ENCODE measurements around the gene COG4. TPM values are rescaled to one million over a fixed set of nuclear protein-coding genes. Genes with fewer than 3 reads are reported as not detected.
A peak's percentile ranks its signal among the peaks of the same experiment; 100 is the strongest.

COG4 gene
- total RNA-seq, 2 donors from 2014 or later, result 23.1 to 43.8 TPM

DNA sequence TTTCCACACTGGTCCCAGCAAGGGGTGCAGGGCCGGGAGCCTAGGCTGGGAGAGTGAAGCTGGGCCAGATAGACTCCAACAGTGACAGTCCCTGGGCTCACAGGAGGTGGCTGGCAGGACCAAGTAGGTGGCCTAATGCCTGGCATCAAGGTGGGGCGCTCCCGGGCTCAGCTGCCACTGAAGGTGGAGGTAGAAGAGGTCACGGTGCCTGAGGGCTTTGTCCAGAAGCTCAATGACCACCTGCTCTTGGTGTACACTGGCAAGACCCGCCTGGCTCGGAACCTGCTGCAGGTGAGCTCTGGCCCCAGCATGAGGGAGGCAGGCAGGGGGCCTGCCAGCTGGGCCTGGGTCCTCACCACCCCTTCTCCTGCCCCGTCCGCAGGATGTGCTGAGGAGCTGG, 45.2 kb downstream of the COG4 start:
- ATAC-seq (no peak), DNase-seq (no peak)
- no peaks in the 10 kb centered on the region for H3K4me1 ChIP-seq
- TF ChIP-seq, protein P1, sequence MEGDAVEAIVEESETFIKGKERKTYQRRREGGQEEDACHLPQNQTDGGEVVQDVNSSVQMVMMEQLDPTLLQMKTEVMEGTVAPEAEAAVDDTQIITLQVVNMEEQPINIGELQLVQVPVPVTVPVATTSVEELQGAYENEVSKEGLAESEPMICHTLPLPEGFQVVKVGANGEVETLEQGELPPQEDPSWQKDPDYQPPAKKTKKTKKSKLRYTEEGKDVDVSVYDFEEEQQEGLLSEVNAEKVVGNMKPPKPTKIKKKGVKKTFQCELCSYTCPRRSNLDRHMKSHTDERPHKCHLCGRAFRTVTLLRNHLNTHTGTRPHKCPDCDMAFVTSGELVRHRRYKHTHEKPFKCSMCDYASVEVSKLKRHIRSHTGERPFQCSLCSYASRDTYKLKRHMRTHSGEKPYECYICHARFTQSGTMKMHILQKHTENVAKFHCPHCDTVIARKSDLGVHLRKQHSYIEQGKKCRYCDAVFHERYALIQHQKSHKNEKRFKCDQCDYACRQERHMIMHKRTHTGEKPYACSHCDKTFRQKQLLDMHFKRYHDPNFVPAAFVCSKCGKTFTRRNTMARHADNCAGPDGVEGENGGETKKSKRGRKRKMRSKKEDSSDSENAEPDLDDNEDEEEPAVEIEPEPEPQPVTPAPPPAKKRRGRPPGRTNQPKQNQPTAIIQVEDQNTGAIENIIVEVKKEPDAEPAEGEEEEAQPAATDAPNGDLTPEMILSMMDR (IDR thresholded peaks at IDR 0.05), result no peak
- no peak for TF ChIP-seq POLR2A (IDR thresholded peaks at IDR 0.05)
- no peaks in the 10 kb centered on the region for H3K9me3 ChIP-seq
- H3K4me3 ChIP-seq, result no peak overlapping the region
- intact Hi-C loops (cut with DNase I), result no loop called here
- peaks cover 0 to 25% of the 10 kb centered on the region in 2 donors for H3K36me3 ChIP-seq (replicated peaks in 1 of 2; ENCODE audit: insufficient read depth in 1 of 2, low read depth in 2 of 2)
- 70 to 85% methylated on average over 2 to 8 of the region's 8 CpGs for WGBS, 2 donors
- H3K27ac ChIP-seq, result no peak overlapping the region
- no peaks in the 10 kb centered on the region for H3K27me3 ChIP-seq

DNA sequence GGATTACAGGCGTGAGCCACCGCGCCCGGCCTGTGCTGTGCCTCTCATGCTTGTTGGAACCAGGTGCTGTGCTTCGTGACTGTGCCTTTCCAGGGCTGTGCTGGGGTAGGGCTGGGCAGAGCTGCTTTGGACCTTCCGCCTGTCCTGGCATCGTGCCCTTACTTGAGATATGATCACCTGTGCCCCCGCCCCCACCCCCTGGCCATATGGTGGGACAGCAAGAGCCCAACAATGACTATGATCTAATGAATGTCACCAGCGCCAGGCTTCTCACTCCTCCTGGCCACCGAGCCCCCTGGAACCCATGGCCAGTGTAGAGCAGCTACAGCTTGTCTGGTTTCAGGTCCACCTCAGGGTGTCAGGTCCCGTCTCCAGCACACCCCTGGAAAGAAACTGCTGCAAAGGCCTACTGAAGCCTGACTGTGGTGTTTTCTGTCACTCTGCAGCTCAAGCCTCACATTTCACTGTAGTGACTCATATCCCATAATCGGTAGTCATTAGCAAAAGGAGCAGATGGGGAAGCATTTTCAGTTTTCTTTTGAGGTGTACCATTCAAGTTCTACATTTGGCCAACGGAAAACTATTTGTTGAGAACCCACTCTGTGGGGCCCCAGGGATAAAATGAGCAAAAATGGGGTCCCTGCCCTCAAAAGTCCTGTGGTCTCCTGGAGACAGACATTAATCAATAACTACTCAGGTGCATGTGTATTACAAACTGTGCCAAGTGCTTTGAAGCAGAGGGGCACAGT, 46.9 kb downstream of the COG4 start:
- Histone ChIP-seq H3K9me3 (no peaks in the 10 kb centered on the region), H3K4me1 (no peaks in the 10 kb centered on the region), H3K27ac (no peak overlapping the region), H3K36me3 (replicated peaks in 1 of 2; ENCODE audit: insufficient read depth in 1 of 2, low read depth in 2 of 2) (peaks cover 0 to 23% of the 10 kb centered on the region in 2 donors), H3K27me3 (no peaks in the 10 kb centered on the region), H3K4me3 (no peak overlapping the region)
- ATAC-seq (no peak), DNase-seq (peak in 1 of 4 donors; percentile 26)
- 65 to 90% methylated on average over 2 to 11 of the region's 13 CpGs for whole genome bisulfite sequencing, 2 donors
- intact Hi-C loops (cut with DNase I), result no loop called here
- no peak for TF ChIP-seq POLR2A (IDR thresholded peaks at IDR 0.05)
- TF ChIP-seq, protein P1 (IDR thresholded peaks at IDR 0.05), result no peak

DNA sequence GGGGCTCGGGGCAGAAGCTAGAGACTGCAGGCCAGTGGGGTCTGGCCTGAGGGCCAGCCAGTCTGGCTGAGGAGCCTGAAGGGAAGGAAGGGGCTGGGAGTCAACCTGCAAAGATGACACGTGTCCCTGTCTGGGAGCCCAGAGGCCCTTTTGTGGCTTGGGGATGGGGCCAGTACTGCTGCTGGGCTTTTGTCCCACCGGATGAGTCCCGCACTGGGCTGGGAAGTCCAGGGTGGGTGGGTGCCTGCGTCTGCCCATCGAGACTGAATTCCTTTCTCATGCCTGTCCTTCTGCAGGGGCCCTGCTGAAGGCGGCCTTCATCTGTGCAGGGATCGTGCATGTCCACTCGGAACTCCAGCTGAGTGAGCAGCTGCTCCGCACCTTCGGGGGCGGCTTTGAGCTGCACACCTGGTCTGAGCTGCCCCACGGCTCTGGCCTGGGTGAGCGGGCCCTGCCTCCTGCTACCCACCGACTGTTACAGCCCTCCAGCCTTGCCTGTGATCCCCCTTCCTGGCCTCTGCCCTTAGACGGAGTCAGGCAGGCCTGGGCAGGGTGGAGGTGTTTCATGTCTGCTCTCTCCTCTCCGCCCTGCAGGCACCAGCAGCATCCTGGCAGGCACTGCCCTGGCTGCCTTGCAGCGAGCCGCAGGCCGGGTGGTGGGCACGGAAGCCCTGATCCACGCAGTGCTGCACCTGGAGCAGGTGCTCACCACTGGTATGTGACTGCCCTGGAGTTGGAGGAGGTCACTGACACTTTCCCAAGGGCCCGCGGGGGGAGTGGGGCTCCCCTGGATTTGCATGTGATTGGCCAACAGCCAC, 48.1 kb downstream of the COG4 start:
- TF ChIP-seq, protein P1 (IDR thresholded peaks at IDR 0.05), result no peak
- TF ChIP-seq POLR2A (IDR thresholded peaks at IDR 0.05), result no peak
- DNase-seq, result no peak
- H3K27me3 ChIP-seq, result no peaks in the 10 kb centered on the region
- 92% methylated on average over 9 to 24 of the region's 24 CpGs for WGBS, 2 donors
- intact Hi-C loops (cut with DNase I), result no loop called here
- H3K4me1 ChIP-seq, result no peaks in the 10 kb centered on the region
- no peak overlapping the region for H3K27ac ChIP-seq
- H3K36me3 ChIP-seq (replicated peaks in 1 of 2; ENCODE audit: insufficient read depth in 1 of 2, low read depth in 2 of 2), result peaks cover 0 to 13% of the 10 kb centered on the region in 2 donors
- H3K4me3 ChIP-seq, result no peak overlapping the region
- no peaks in the 10 kb centered on the region for H3K9me3 ChIP-seq
- ATAC-seq, result no peak

DNA sequence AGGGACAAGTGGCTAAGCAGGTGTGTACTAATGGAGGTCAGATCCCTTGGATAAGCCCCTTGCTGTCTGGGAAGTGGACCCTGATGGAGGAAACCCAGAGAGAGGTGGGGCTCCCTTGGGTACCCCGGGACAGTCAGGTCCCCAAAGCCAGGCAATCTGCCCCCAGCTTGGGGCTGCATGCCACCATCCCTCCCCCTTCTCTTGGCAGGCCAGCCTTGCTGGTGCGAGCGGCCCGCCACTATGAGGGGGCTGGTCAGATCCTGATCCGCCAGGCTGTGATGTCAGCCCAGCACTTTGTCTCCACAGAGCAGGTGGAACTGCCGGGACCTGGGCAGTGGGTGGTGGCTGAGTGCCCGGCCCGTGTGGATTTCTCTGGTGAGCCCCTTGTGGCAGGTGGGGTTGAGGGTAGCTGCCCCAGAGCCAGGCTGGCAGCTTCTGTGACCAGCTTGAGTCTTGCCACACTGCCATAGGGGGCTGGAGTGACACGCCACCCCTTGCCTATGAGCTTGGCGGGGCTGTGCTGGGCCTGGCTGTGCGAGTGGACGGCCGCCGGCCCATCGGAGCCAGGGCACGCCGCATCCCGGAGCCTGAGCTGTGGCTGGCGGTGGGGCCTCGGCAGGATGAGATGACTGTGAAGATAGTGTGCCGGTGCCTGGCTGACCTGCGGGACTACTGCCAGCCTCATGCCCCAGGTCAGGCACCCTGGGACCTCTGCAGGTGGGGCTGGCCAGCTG, 48.9 kb downstream of the COG4 start:
- H3K9me3 ChIP-seq, result no peaks in the 10 kb centered on the region
- DNase-seq (no peak), ATAC-seq (no peak)
- H3K4me3 ChIP-seq, result no peak overlapping the region
- no peaks in the 10 kb centered on the region for H3K27me3 ChIP-seq
- WGBS, 2 donors, result 92 to 93% methylated on average over 7 to 22 of the region's 22 CpGs
- TF ChIP-seq, protein P1 (IDR thresholded peaks at IDR 0.05), result no peak
- TF ChIP-seq POLR2A (IDR thresholded peaks at IDR 0.05), result no peak
- H3K4me1 ChIP-seq, result no peaks in the 10 kb centered on the region
- peaks cover 0 to 8% of the 10 kb centered on the region in 2 donors for H3K36me3 ChIP-seq (replicated peaks in 1 of 2; ENCODE audit: insufficient read depth in 1 of 2, low read depth in 2 of 2)
- intact Hi-C loops (cut with DNase I), result no loop called here
- no peak overlapping the region for H3K27ac ChIP-seq

Data from body of pancreas (tissue), 4 donors.